T-helper 2 cell treated with Interferon-gamma antibody and Interleukin-4, amounts not matched to agents 100 ng/mL and 5 ng/mL, for 36 hours (primary cell): ENCODE results near the gene LRBA. TPM values are rescaled to one million over a fixed set of nuclear protein-coding genes. Genes with fewer than 3 reads are reported as not detected.

ENCODE experiments used
- intact Hi-C: fragments of 100-400 bp; cut with micrococcal nuclease; formaldehyde crosslinking; loops from one replicate; pipeline ENCODE4 v1.15.1; 2023
- total RNA-seq: library from RNA; stranded (reverse); gene quantifications from 2 replicates; pipeline ENCODE4 v1.2.3, GENCODE V29; 2022

Gene LRBA
- total RNA-seq, 1 donor from 2014 or later = 42.4 TPM

DNA sequence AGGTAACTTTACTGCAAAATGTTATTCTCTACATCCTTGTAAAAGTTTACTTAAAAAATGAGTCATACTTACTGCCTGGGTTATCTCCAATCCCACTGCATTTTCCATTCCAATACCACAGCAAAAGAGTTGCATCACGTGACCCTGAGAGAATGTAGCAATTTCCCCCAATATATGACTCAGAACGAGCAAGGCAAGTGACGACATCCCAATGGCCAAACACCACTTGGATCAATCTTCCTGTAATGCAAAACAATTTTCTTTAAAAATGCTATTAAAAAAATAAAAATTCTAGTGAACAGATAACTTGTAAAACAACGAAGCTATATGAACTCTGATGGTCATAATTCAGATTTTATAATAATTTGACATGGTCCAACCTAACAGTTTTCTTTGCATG is 712.5 kb downstream of the LRBA start:
- intact Hi-C loops = loop anchor here (5.0 kb wide), 1 partner anchor 50 kb away; no protein-coding TSS in a partner anchor

DNA sequence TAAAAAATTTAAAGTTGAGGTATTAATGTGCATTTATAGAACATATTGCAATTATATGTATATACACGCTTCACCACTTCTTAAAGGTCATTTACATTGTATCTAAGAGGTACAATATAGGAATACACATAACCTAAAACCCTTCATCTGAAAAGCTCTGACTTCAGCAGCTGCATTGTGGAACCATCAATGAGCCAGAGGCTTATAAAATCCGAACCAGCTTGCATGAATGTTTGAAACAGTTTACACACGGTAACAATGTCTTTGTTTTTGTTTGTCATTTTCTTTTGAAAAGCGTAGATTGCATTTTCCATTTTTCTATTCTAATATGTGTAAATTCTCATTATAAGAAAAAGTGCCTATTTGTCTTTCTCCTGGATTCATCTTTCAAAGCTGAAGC is 715.3 kb downstream of the LRBA start:
- intact Hi-C loops = loop anchor here (5.0 kb wide), 1 partner anchor 52 kb away; no protein-coding TSS in a partner anchor

DNA sequence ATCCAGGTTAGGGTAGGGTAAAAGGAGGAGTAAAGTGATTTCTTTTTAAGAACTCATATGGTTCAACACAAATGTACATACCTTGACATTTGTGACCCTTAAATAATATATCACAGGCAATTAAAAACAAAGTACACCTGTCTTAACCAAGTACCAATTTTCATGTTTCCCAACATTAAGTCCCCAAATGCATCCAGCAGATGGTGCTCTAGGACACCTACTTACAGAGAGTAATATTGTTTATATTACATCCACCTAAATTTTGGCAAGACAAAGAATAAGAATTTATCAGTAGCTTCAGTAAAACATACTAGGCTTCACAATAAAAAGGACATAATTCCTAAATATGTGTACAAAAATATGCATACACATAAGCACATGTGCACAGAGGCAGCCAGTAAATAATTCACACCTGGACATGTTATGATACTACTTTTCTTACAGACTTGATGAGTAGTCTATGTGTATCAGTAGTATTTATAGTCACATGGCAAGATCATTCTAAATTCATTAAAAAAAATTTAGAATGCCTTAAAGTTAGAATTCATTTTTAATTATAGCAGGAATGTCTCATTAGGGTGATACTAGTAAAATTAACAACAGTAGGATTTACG is 717.1 kb downstream of the LRBA start:
- intact Hi-C loops = loop anchor here (1.0 kb wide), 1 partner anchor 569 kb away; no protein-coding TSS in a partner anchor

DNA sequence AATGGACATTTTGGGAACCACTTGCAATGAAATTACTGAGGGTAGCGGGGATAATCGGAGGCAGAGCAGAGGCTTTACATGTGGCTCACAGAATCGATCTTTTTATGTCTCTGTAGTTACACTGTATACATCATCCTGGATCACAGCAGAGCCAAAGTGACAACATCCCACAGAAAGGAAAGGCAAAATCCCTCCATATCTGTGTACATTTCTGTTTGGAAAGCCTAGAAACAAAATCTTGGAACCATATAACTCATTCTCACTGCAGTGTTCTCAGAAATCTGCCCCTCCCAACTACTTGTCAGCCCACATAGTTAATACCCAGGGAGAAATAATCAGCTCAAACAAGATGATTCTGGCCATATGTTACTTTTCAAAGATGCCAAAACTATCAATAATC is 725.2 kb downstream of the LRBA start:
- intact Hi-C loops = no loop called here

DNA sequence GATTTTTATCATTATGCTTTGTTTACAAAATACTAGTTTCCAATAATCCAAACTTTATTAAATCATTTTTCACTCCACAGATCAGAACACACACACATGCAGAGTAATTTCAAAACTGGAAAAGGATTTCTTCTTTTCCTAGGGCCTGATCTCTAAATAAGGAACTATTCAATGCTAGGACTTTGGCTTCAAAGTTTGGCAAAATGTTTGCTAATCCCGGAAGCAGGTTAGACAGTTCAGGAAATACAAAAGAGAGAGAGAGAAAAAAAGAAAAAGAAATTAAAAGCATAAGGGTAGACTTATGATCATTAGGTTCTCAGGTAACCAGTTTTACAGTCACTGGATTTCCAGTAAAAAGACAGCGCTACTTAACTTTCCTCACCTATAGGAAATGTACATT is 725.9 kb downstream of the LRBA start:
- intact Hi-C loops = no loop called here

DNA sequence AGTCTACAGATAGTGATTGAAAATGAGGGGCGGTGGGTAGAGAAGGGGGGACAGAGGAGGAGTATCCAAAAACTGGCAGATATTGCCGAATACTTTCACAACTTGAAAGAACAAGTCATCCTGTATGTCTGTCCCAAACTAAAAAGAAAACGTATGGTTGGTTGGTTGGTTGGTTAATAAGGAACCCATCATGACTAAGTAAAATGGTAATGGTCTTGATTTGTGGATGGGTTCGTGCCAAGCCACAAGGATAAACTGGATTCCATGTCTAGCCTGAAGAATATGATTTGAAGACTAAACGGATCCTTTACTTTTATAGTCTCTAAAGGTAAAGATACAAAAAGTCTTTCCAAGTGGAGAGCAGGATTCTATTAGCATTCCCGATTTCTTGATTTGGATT is 728.4 kb downstream of the LRBA start:
- intact Hi-C loops = no loop called here

DNA sequence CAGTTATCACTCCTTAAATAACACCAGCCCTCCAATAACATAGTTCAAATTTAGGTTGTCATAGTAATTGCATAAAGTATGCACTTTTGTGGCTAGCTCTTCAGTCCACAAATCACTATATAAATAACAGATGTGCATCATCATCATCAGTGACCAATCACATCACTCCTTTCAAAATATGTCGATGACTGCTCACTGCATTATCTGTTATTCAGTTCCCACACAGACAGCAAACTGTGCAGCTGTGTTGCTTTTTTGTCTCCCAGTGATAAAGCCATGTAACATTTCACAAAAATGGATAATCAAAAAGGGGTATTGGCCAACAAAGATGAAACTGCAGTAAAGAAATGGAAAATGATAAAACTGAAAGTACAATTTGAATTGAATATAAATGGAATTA is 731.4 kb downstream of the LRBA start:
- intact Hi-C loops = no loop called here

DNA sequence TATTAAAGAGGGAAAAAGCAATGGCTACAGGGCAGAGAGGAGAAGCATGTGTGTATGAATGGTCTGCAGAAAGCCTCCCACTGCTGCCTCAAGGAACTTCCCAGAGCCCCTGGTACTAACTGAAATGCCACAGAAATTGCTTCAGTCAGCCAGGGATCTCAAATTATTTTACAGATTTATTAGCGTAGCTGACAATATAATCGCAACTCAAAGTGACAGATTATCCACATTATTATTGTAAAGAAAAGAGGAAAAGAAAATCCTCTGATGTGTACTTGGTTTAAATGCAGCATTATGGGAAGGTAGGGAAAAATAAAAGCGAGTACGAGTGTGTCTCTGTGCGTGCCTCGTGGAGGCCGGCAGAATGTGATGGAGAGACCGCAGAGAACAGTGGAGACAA is 734.1 kb downstream of the LRBA start:
- intact Hi-C loops = no loop called here

DNA sequence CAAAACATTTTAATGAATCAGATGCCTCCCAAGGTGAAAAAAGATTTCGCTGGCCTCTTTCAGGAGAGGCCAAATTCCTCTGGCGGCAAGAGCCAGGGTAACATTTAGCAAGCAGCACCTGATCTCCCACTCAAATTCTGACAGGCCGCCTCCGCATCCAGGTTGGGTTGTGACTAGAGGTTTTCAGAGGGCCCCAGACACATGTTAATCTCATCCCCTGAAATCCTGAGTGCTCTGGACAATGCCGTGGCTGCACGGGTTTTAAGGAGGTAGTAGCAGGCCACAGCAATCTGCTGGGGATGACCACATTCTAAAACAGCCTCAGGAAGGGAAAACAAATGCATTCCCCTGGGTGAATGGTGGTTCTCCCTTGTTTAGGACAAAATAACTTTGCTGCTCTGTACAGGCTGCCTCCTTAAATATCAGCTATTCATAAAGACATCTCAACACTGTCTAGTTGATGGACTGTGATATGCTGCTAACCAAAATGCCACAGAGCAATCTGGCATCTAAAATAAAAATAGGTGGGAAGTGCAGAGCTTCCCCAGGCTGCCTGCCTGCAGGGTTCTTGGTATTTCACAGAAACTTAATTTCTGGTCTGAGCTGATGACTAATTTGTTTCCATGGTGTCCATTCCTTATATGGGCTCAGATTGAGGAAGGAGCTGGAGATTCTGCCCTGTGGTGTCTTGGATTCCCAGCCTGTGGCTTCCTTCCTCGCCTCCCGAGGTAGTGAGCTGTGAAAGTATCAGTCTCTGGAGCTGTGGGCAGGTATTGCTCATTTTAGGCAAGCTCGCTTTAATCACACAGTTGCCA is 734.8 kb downstream of the LRBA start:
- intact Hi-C loops = no loop called here

DNA sequence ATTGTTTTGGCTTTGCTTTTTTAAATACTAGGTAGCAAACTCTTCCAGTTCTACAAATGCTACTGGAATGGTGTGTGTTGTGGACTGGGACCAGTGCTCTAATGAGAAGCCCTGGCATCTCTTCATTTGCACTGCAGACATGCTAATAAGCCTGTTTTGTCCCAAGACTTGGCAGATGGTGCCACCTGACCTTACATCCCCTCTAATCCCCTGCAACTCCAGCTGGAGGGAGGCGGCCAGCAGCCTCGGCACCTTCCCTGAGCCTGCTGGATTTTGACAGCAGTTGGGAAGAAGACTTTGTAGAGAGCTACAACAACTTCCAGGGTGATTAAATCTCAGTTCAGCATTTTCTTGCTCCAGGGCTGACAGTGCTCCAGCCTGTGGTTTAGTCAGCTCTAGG is 736.9 kb downstream of the LRBA start:
- intact Hi-C loops = no loop called here

DNA sequence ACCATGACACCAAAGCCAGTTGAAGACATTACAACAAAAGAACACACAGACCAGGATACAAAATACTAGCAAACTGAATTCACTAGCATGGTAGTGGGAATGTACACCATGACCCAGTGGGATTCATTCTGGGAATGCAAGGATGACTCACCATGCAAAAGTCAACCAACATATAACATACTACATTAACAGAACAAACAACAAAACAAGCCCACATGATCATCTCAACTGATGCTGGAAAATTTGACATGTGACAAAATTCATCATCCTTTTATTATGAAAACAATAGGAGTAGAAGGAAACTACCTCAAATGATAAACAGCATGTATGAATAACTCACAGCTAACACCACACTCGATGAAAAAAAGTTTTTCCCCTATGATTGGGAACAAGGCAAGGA is 746.6 kb downstream of the LRBA start:
- intact Hi-C loops = no loop called here

DNA sequence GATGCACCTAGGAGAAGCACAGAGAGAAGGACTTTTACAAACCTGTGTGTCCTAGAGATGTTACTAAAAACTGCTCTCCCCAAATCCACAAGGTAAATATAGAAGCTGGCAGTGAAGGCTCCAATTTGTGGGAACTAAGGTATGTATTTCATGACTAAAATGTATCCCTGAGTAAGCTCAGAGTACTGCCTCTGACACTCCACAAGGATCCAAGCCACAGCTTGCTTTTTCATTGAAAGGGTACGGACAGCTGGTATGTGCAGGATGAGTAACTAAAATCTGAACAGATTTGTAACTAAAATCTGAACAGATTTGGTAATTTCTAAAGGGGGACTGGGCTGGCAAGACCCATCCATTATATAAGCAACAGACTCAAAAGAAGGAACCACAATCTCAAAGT is 749.3 kb downstream of the LRBA start:
- intact Hi-C loops = no loop called here

DNA sequence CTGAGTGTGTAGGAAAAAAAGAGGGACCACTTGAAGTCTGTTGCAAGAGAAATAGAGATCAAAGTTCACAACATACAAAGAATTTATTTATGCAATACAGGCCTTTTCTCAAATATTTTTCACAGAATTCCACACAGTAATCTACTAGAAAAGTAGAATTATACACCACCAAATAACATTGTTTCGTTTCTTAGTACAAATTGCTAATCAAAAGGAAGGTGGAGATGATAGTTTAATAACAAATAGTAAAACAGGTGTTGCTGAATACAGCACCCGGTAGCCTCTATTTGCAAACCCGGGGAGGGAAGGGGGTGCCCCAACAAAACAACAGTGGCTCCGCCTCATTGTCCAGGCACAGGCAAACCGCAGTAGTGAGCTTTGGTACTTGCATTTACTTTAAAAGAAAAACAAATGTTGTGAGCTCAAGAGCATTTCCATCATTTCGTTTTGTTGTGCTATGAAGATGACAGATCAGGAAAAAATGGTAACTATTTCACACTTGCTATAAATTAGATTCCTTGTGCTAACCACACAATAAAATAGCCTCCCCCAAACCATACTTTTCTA is 750.4 kb downstream of the LRBA start:
- intact Hi-C loops = no loop called here

DNA sequence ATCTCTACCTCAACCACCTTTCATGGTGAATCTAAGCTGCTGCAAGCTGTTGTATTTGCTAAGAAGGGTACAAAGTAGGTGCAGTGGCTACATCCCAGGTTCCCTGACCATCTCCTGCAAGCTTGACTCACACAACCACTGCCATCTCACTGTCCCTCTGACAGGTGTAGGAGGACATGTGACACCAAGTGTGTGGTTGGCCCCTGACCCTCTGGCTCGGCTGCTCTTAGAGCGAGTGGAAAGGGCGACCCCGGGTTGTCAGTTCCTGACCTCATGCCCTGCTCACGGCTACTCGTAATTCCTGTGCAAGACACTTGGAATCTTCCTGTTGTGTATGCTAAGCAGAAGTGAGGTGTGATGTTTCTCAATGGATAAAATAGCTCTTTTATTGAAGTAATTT is 752.5 kb downstream of the LRBA start:
- intact Hi-C loops = no loop called here

DNA sequence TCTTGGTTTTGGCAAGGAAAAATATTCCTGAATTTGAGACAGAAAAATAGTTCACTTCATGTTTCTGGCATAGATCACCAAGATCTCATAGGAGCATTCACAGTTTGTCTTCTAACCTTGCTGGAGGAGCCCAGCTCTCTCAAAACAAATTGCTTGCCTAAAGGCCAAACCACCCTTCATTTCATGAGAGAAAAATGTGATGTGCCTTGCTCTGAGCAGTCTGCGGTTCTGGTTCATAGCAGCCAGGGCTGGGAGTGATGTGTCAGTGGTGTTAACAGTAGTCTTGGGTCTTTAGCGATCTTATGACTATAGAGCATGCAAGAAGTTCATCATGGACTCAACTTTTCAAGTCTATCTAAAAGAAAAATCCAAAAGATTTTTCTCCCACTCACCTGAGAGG is 753.5 kb downstream of the LRBA start:
- intact Hi-C loops = no loop called here

DNA sequence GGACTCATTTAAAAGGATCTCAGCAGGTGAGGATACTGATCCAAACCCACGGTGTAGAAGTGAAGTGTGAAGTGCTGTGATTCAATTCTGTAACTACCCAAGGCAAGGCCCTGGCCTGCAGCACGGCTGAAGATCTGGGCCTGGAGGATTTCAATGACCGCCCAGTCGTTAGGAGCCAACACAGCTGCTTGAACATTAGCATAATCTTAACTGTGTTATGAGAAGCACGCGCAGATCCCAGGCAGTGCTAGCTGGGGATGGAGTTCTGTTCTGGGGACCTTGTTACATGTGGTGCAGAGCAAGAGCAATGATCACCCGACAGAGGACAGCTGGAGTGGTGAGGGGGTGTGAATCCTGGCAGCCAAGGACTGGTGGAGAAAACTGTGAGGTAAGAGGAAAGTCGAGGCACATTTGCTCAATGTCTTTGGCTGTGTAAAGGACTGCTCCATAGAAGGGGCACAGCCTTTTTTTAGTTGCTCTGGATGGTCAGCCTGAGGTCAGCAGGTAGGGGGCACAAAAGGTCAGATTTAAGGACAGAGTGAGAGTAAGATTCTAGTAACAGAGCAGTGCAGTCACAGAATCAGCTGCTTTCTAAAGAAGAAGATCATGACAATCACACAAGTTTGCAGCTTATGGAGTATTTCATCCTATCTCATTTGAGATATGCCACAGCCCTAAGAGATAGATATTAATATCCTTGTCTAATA is 755.1 kb downstream of the LRBA start:
- intact Hi-C loops = no loop called here

DNA sequence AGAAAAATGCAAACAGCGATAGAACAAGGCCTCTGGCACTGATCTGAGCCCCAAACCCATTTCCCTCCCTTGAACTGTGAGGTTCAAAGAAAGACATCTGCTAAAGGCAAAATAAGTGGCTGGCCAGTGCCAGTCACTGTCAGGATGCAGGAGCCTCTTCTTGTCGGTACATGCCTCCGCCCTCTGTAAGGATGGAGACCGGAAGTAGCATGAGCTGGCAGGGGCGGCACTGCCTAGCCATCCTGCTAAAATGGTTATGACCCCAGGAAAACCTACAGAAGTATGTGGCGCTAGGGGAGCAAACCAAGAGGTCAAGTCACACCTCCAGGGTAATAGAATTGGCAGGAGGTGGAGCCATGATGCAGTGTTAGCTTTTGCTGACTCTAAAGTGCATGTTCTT is 756.5 kb downstream of the LRBA start:
- intact Hi-C loops = no loop called here

DNA sequence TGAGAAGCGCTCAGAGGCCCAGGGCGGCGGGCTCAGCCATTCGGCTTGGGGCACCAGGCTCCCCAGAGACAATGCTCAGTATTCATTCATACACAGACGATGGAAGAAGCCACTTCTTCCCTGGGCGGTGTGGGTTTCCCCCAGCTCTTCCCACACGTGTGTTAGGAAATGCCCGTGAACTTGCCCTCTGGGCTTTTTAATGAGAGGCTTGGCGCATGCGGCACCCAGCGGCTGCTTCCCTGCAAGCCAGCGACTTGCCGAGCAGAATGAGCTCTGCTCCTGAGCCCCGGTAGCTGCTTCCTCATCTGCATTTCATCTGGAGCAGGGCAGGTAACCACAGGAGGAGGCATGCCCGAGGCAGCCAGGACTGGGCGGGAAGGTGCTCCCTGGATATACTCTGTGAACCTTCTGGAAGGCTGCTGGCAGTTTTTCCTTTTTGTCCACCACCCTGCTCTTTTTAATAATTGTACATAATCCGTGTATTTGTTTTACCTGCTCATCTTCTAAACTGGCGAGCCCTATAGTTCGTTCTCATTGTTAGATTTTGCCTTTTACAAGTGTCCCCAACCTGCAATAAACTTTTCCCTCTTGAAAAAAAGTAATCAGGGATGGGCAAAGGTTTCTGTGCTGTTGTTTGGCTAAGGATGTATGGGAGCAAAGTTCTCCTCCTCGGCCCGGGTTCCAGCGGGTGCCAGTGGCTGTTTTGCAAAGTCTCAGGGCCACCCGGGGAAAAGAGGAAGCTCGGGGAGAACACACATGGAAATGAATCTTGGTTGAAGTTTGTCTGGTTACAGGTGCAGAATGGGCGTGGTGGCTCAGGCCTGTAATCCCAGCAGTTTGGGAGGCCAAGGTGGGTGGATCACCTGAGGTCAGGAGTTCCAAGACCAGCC is 758.0 kb downstream of the LRBA start:
- intact Hi-C loops = no loop called here

DNA sequence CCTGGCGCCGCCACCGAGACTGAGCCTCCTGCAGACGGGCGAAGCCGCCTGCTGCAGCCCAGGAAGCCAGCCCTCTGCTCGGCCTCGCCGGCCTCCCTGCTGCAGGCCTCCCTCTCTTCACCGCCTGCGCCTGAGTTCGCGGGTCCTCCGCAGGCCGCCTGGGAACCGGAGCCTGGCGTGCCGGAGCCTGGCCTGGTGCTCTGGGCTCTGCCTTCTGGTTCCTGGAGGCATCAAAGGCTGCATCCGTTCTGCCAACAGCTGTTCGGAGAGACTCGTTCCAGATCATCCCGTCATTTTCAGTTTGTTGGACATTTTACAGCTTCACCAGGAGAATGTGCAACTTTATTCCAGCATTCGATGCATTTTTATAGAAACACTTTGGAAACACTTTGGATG is 758.9 kb downstream of the LRBA start:
- intact Hi-C loops = no loop called here

DNA sequence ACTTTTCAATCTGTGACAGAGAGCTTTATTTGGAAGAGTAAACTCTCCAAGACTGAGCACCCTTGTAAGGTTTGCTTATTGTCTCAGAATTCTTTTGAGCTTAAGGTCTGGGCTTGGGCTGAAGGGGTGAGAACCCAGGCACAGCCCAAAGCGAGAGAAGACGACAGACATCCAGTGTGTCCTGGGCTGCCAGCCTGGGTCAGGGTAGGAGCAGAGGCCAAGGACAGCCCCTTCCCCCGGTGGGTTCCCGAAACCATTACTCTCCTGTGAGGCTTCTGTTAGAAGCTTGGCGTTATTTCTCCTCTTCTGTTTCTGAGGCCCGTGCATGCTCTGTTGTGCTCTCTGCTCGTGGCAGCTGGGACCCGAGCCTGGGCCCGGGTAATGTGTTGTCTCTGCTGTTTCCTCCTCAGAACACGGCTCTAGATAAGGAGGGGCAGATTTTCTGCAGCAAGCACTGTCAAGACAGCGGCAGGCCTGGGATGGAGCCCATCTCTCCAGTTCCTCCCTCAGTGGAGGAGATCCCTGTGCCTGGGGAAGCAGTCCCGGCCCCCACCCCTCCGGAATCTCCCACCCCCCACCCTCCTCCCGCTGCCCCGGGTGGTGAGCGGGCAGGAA is 759.4 kb downstream of the LRBA start:
- intact Hi-C loops = no loop called here
